ENCODE measurements around the gene PPM1F.

DNA sequence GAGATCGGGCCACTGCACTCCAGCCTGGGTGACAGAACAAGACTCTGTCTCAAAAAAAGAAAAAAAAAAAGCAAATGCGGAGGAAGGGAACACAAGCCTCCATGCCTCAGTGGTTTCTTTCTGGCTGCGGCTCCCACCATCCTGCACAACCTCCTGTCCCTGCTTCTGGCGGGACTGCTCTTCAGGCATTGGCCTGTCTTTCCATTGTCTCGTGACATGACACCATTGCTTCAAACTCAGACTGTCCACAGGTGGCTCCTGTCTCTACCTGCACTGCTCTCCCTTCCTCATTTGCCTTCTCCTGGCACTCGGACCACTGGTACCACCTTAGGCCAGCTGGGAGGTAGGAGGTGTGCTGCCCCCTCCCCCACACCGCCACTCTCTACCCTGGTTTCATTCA, 10.6 kb upstream of the PPM1F start:
- TF ChIP-seq, protein P1, sequence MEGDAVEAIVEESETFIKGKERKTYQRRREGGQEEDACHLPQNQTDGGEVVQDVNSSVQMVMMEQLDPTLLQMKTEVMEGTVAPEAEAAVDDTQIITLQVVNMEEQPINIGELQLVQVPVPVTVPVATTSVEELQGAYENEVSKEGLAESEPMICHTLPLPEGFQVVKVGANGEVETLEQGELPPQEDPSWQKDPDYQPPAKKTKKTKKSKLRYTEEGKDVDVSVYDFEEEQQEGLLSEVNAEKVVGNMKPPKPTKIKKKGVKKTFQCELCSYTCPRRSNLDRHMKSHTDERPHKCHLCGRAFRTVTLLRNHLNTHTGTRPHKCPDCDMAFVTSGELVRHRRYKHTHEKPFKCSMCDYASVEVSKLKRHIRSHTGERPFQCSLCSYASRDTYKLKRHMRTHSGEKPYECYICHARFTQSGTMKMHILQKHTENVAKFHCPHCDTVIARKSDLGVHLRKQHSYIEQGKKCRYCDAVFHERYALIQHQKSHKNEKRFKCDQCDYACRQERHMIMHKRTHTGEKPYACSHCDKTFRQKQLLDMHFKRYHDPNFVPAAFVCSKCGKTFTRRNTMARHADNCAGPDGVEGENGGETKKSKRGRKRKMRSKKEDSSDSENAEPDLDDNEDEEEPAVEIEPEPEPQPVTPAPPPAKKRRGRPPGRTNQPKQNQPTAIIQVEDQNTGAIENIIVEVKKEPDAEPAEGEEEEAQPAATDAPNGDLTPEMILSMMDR (IDR thresholded peaks at IDR 0.05; ENCODE audit: insufficient read depth, low read length, poor library complexity, severe bottlenecking) = no peak
- TF ChIP-seq EZH2phosphoT487 (conservative IDR thresholded peaks at IDR 0.05; ENCODE audit: low read length) = no peak

Measured in SU-DHL-6 (cell line).